MCF 10A (cell line): ENCODE measurements around the gene CACNA1S. TPM values are rescaled to one million over a fixed set of nuclear protein-coding genes. Genes with fewer than 3 reads are reported as not detected.

Source experiments
- BruUV-seq: library from RNA; stranded (reverse); fragments of 400-500 nt; replicated peaks from 2 replicates; lab custom pipeline; 2021; lab: Mats Ljungman, UMichigan
- CTCF ChIA-PET: fragments of 300-600 bp; sonication (Branson Sonifier 250); formaldehyde crosslinking; extraction: SDS; loops from one replicate; lab custom pipeline; 2021; ENCODE audit warnings: antibody characterized with exemption, inconsistent platforms; lab: Yijun Ruan, JAX
- POLR2A ChIA-PET: fragments of 300-600, 350-650 bp; sonication (Branson Sonifier 250); formaldehyde crosslinking; extraction: SDS; loops from one replicate; lab custom pipeline; 2020; ENCODE audit warnings: antibody characterized with exemption, inconsistent platforms; lab: Yijun Ruan, JAX
- DNase-seq: peaks from one replicate; pipeline ENCODE4 v3.0.0-alpha.2; 2018; ENCODE audit not compliant: unreplicated experiment
- H3K27ac Mint-ChIP-seq: one replicate; pipeline ENCODE4 v1.8.0; 2022; ENCODE audit warnings: mild to moderate bottlenecking, low read depth, mixed read lengths; ENCODE audit not compliant: unreplicated experiment
- H3K27me3 Mint-ChIP-seq: one replicate; pipeline ENCODE4 v1.8.0; 2022; ENCODE audit warnings: mixed read lengths; ENCODE audit not compliant: insufficient read depth, unreplicated experiment
- H3K36me3 Mint-ChIP-seq: one replicate; pipeline ENCODE4 v1.8.0; 2022; ENCODE audit warnings: mild to moderate bottlenecking, moderate library complexity, mixed read lengths; ENCODE audit not compliant: insufficient read depth, unreplicated experiment
- H3K4me1 Mint-ChIP-seq: one replicate; pipeline ENCODE4 v1.8.0; 2022; ENCODE audit warnings: mixed read lengths; ENCODE audit not compliant: insufficient read depth, unreplicated experiment
- H3K4me3 Mint-ChIP-seq: one replicate; pipeline ENCODE4 v1.8.0; 2022; ENCODE audit warnings: mild to moderate bottlenecking, moderate library complexity, mixed read lengths; ENCODE audit not compliant: unreplicated experiment
- H3K9me3 Mint-ChIP-seq: one replicate; pipeline ENCODE4 v1.8.0; 2022; ENCODE audit warnings: mixed read lengths; ENCODE audit not compliant: unreplicated experiment
- CTCF ChIP-seq: fragments of 200-600 bp; IDR thresholded peaks from one replicate; pipeline ENCODE4 v1.8.0; 2022; ENCODE audit warnings: antibody characterized with exemption, mild to moderate bottlenecking; ENCODE audit not compliant: unreplicated experiment
- intact Hi-C: fragments of 100-400 bp; cut with micrococcal nuclease; formaldehyde crosslinking; loops from 2 replicates; pipeline ENCODE4 v1.14.1; 2022
- total RNA-seq: library from RNA; stranded (reverse); gene quantifications from 2 replicates; pipeline ENCODE4 v1.2.3, GENCODE V29; 2022

Gene CACNA1S
- total RNA-seq, 1 experiment from 2014 or later: not detected

- H3K27ac Mint-ChIP-seq: no peak overlapping the region
- no TSS peak for BruUV-seq
These were observed 34.5 kb downstream of the CACNA1S start for GRCh38 chr1:201077736-201078135.

GRCh38 chr1:201077116-201077515, 35.1 kb downstream of the CACNA1S start:
- CTCF ChIA-PET: interaction anchor here (0.7 to 1.3 kb wide), 3 partner anchors 73 to 370 kb away, joined by 3 to 4 read pairs (median 3); no protein-coding TSS in a partner anchor

More at GRCh38 chr1:201077736-201078135, 34.5 kb downstream of the CACNA1S start:
- intact Hi-C loops: loop anchor here (5.0 kb wide), 1 partner anchor 35 kb away; the partner anchor contains the start of gene CACNA1S
- Mint-ChIP-seq H3K9me3 (no peaks in the 10 kb centered on the region), H3K27me3 (peaks cover 27% of the 10 kb centered on the region), H3K36me3 (no peaks in the 10 kb centered on the region), H3K4me1 (no peaks in the 10 kb centered on the region), H3K4me3 (no peak overlapping the region)
- no peak for DNase-seq
- no peak for TF ChIP-seq CTCF
- ChIA-PET POLR2A (interaction anchor here (0.7 to 1.1 kb wide), 2 partner anchors 10 to 23 kb away, joined by 3 to 4 read pairs; no protein-coding TSS in a partner anchor), CTCF (interaction anchor here (0.6 to 1.3 kb wide), 4 partner anchors 9 to 106 kb away, joined by 3 to 7 read pairs (median 4); no protein-coding TSS in a partner anchor)

GRCh38 chr1:201076092-201076491, 36.1 kb downstream of the CACNA1S start:
- Mint-ChIP-seq H3K4me1 (peaks cover 7% of the 10 kb centered on the region), H3K4me3 (no peak overlapping the region), H3K9me3 (no peaks in the 10 kb centered on the region), H3K27ac (no peak overlapping the region), H3K27me3 (peaks cover 30% of the 10 kb centered on the region), H3K36me3 (no peaks in the 10 kb centered on the region)
- no peak for DNase-seq
- CTCF ChIA-PET: interaction anchor here (0.7 to 2.4 kb wide), 4 partner anchors 8 to 148 kb away, joined by 3 to 12 read pairs (median 4); no protein-coding TSS in a partner anchor
- POLR2A ChIA-PET: no interaction called here
- BruUV-seq: no TSS peak
- intact Hi-C loops: loop anchor here (5.0 kb wide), 1 partner anchor 36 kb away; the partner anchor contains the start of gene CACNA1S
- no peak for TF ChIP-seq CTCF

More at GRCh38 chr1:201077116-201077515, 35.1 kb downstream of the CACNA1S start:
- POLR2A ChIA-PET: interaction anchor here (0.7 to 1.1 kb wide), 2 partner anchors 10 to 23 kb away, joined by 3 to 4 read pairs; no protein-coding TSS in a partner anchor
- no peaks in the 10 kb centered on the region for H3K9me3 Mint-ChIP-seq
- no TSS peak for BruUV-seq
- H3K27ac Mint-ChIP-seq: no peak overlapping the region
- TF ChIP-seq CTCF: no peak
- intact Hi-C loops: loop anchor here (5.0 kb wide), 1 partner anchor 35 kb away; the partner anchor contains the start of gene CACNA1S
- H3K27me3 Mint-ChIP-seq: peaks cover 27% of the 10 kb centered on the region
- no peaks in the 10 kb centered on the region for H3K36me3 Mint-ChIP-seq
- DNase-seq: no peak
- H3K4me3 Mint-ChIP-seq: no peak overlapping the region
- peaks cover 6% of the 10 kb centered on the region for H3K4me1 Mint-ChIP-seq

- POLR2A ChIA-PET: no interaction called here
- BruUV-seq: no TSS peak
These were observed 38.2 kb downstream of the CACNA1S start for GRCh38 chr1:201074018-201074417.

More at GRCh38 chr1:201074018-201074417, 38.2 kb downstream of the CACNA1S start:
- H3K36me3 Mint-ChIP-seq: no peaks in the 10 kb centered on the region
- no peak for TF ChIP-seq CTCF
- no peak overlapping the region for H3K4me3 Mint-ChIP-seq
- peaks cover 7% of the 10 kb centered on the region for H3K4me1 Mint-ChIP-seq
- no peak for DNase-seq
- intact Hi-C loops: no loop called here
- CTCF ChIA-PET: interaction anchor here (0.7 to 2.4 kb wide), 2 partner anchors 11 to 1812 kb away, joined by 4 to 12 read pairs; no protein-coding TSS in a partner anchor
- no peaks in the 10 kb centered on the region for H3K9me3 Mint-ChIP-seq
- peaks cover 37% of the 10 kb centered on the region for H3K27me3 Mint-ChIP-seq
- H3K27ac Mint-ChIP-seq: no peak overlapping the region
